Astrocyte (in vitro differentiated cells and primary cell): ENCODE measurements around the gene BHLHA15.

ENCODE experiments used
- EZH2 ChIP-seq: IDR thresholded peaks from 2 replicates; pipeline ENCODE4 v1.6.1; 2012; ENCODE audit warnings: mild to moderate bottlenecking, low read length, inconsistent platforms; ENCODE audit not compliant: insufficient read depth
- TF ChIP-seq, protein P1 (sequence below): IDR thresholded peaks from 2 replicates; pipeline ENCODE4 v1.5.1; 2011; ENCODE audit warnings: low read depth, mild to moderate bottlenecking, inconsistent platforms, low read length, moderate library complexity; ENCODE audit not compliant: insufficient read depth

DNA sequence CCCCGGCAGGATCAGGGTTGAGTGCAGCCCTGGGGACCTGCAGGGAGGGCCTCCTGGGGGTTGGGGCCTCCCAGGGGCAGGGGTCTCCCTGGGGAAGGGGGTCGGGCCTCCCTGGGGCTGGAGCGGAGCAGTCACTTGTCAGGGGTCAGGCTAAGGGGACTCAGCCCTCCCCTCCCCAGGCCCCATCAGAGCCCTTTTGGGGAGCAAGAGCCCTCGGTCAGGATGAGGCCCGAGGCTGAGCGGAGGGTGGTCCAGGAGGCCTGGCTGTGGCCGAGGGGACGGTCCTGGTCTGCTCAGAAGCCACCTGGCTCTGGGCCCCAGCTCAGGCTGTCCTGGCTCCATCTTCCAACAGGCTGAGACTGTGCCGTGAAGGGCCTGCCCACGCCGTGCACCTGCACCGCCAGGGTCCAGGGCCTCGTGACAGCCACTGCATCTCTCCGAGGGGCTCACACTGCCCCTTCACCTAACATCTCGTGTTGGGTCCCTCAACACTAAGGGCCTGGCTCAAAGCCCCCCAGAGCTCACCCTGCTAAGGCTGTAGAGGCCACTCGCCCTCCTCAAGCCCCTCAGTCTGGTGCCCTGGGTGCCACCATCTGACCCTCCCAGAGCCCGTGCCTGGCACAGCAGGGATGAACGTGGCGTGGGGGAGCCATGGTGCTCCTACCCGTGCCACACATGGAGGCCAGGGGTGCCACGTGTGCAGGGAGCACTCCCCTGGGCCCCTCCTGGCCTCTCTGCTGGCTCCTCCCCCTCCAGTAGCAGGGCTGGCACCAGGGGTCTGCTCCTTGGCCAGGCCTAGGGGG lies 12.9 kb downstream of the BHLHA15 start:
- TF ChIP-seq, protein P1, sequence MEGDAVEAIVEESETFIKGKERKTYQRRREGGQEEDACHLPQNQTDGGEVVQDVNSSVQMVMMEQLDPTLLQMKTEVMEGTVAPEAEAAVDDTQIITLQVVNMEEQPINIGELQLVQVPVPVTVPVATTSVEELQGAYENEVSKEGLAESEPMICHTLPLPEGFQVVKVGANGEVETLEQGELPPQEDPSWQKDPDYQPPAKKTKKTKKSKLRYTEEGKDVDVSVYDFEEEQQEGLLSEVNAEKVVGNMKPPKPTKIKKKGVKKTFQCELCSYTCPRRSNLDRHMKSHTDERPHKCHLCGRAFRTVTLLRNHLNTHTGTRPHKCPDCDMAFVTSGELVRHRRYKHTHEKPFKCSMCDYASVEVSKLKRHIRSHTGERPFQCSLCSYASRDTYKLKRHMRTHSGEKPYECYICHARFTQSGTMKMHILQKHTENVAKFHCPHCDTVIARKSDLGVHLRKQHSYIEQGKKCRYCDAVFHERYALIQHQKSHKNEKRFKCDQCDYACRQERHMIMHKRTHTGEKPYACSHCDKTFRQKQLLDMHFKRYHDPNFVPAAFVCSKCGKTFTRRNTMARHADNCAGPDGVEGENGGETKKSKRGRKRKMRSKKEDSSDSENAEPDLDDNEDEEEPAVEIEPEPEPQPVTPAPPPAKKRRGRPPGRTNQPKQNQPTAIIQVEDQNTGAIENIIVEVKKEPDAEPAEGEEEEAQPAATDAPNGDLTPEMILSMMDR = no peak
- TF ChIP-seq EZH2 = no peak
